SU-DHL-6 (cell line): ENCODE results near the gene SLC5A8.

ENCODE experiments used
- H2AFZ ChIP-seq: fragments of 200-600 bp; sonication (generic); 2 replicates; pipeline ENCODE4 v1.6.1; 2014; ENCODE audit warnings: low read depth, mild to moderate bottlenecking, moderate library complexity, mixed read lengths, antibody characterized with exemption, low read length; ENCODE audit not compliant: severe bottlenecking
- H3F3A ChIP-seq: fragments of 200-600 bp; shearing (Covaris generic); 2 replicates; pipeline ENCODE4 v1.6.0; 2016; ENCODE audit warnings: antibody characterized with exemption, mild to moderate bottlenecking; ENCODE audit not compliant: insufficient read depth
- H3K27ac ChIP-seq: fragments of 200-600 bp; sonication (generic); 2 replicates; pipeline ENCODE4 v1.5.1; 2016; ENCODE audit warnings: low read depth, mild to moderate bottlenecking, low read length, moderate library complexity, mixed read lengths
- H3K27me3 ChIP-seq: fragments of 200-600 bp; sonication (generic), shearing (Covaris generic); 2 replicates; pipeline ENCODE4 v1.6.0; 2014; ENCODE audit warnings: mild to moderate bottlenecking, low read length
- H3K36me3 ChIP-seq: fragments of 200-600 bp; sonication (generic); 2 replicates; pipeline ENCODE4 v1.6.1; 2014; ENCODE audit warnings: mild to moderate bottlenecking, low read length, mixed read lengths
- H3K4me2 ChIP-seq: fragments of 300-600, 200-600 bp; shearing (Covaris generic), sonication (generic); 2 replicates; pipeline ENCODE4 v1.6.0; 2014; ENCODE audit warnings: low read length, low read depth, mild to moderate bottlenecking; ENCODE audit not compliant: poor library complexity, severe bottlenecking
- H3K4me3 ChIP-seq: fragments of 200-600 bp; sonication (generic); 2 replicates; pipeline ENCODE4 v1.5.1; 2014; ENCODE audit warnings: antibody characterized with exemption, low read length, mild to moderate bottlenecking, mixed read lengths; ENCODE audit not compliant: insufficient read depth, poor library complexity, severe bottlenecking
- H3K79me2 ChIP-seq: fragments of 200-600 bp; sonication (generic); 2 replicates; pipeline ENCODE4 v1.6.1; 2014; ENCODE audit warnings: mild to moderate bottlenecking, low read length, moderate library complexity; ENCODE audit not compliant: insufficient read depth
- H3K9ac ChIP-seq: fragments of 200-600 bp; sonication (generic); 2 replicates; pipeline ENCODE4 v1.7.0; 2014; ENCODE audit warnings: mild to moderate bottlenecking, low read length
- H3K9me2 ChIP-seq: fragments of 200-600 bp; sonication (generic); replicated peaks from 2 replicates; pipeline ENCODE4 v1.6.1; 2014; ENCODE audit warnings: low read length; ENCODE audit not compliant: insufficient read depth
- H3K9me3 ChIP-seq: fragments of 200-600 bp; sonication (generic); 2 replicates; pipeline ENCODE4 v1.6.1; 2014; ENCODE audit warnings: low read length, mixed read lengths; ENCODE audit not compliant: insufficient read depth
- H4K20me1 ChIP-seq: fragments of 200-600 bp; sonication (generic); 2 replicates; pipeline ENCODE4 v1.6.1; 2014; ENCODE audit warnings: low read depth, mild to moderate bottlenecking, antibody characterized with exemption, low read length, moderate library complexity, mixed read lengths
- CTCF ChIP-seq: fragments of 200-600 bp; sonication (generic); IDR thresholded peaks from one replicate; pipeline ENCODE4 v1.5.1; 2017; ENCODE audit warnings: antibody characterized with exemption, mild to moderate bottlenecking, low read length, moderate library complexity; ENCODE audit not compliant: insufficient read depth, poor library complexity, severe bottlenecking
- EZH2phosphoT487 ChIP-seq: fragments of 200-600 bp; sonication (generic), shearing (Covaris generic); conservative IDR thresholded peaks from 2 replicates; pipeline ENCODE4 v1.6.1; 2018; ENCODE audit warnings: mild to moderate bottlenecking, antibody characterized with exemption, low read length, moderate library complexity, mixed read lengths

SLC5A8 gene

DNA sequence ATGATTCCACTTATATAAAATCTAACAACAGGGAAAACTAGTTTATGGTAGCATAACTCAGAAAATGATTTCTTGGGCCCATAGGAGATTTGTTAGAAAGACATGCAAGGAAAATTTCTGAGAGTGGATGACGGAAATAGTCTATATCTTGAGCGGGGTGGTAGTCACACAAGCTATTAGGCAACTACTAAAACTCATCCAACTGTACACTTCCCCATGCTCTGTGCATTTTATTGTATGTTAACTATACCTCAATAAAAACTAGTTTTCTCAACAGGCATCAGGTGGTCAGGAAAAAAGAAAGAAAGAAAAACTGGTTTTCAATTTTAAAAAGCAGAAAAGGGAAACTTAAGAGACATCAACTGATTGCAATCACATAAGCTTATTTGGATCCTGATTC lies 9.9 kb downstream of the SLC5A8 start:
- no peak overlapping the region for H2AFZ ChIP-seq
- H3K27me3 ChIP-seq = no peaks in the 10 kb centered on the region
- TF ChIP-seq CTCF (no peak), EZH2phosphoT487 (no peak)
- no peaks in the 10 kb centered on the region for H3K79me2 ChIP-seq
- H3K4me3 ChIP-seq = no peak overlapping the region
- no peak overlapping the region for H3K4me2 ChIP-seq
- no peaks in the 10 kb centered on the region for H3K9me3 ChIP-seq
- no peaks in the 10 kb centered on the region; the same call in 1 of the 2 replicates for H4K20me1 ChIP-seq
- no peaks in the 10 kb centered on the region for H3K9me2 ChIP-seq
- H3K27ac ChIP-seq = no peak overlapping the region
- H3F3A ChIP-seq = no peaks in the 10 kb centered on the region
- H3K9ac ChIP-seq = no peak overlapping the region
- no peaks in the 10 kb centered on the region for H3K36me3 ChIP-seq

DNA sequence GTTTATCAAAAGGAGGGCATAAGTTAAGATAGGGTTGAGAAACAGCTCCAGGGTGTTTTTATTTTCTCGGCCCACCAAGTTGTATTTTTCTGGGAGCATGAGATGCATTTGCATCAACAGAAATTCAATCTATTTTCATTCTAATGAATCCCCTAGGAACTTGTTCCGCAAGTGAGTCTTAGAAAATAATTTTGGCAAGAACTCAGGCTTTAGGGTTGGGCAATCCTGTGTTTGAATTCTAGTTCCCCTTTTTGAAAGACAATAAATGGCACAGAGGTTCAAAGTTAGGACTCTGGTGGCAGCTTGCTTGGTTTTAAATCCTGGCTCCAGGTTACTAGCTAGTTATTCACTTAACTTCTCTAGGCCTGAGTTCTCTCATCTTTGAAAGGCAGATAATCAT lies 23.7 kb downstream of the SLC5A8 start:
- no peak overlapping the region for H3K4me2 ChIP-seq
- H3K9me2 ChIP-seq = no peaks in the 10 kb centered on the region
- no peaks in the 10 kb centered on the region for H3K36me3 ChIP-seq
- H3F3A ChIP-seq = no peaks in the 10 kb centered on the region
- H3K79me2 ChIP-seq = no peaks in the 10 kb centered on the region
- H3K27ac ChIP-seq = no peak overlapping the region
- H3K9ac ChIP-seq = no peak overlapping the region
- H2AFZ ChIP-seq = no peak overlapping the region
- no peak overlapping the region for H3K4me3 ChIP-seq
- TF ChIP-seq EZH2phosphoT487 (no peak), CTCF (no peak)
- no peaks in the 10 kb centered on the region for H4K20me1 ChIP-seq
- H3K27me3 ChIP-seq = 0 out of 2 replicates have a peak, but pooled peaks cover 1% of the 10 kb centered on the region
- H3K9me3 ChIP-seq = no peaks in the 10 kb centered on the region

DNA sequence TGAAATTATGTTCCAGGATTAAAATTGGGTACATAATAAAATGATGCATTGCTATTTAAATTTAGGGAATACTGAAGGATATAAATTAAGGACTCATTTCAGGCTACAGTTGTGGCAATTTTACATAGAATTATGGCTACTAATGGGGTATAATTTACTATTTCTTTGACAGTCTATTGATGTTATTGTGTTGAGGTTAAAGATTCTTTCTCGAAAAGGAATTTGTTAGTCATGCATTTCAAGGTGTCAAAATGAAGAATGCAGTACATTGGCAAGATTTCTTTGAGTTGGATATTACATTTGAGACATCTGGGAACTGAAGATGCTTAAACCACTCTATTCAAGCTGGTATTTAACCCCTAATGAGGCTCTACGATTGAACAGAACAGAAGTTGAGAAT lies 28.3 kb downstream of the SLC5A8 start:
- Histone ChIP-seq H4K20me1 (no peaks in the 10 kb centered on the region), H3K79me2 (no peaks in the 10 kb centered on the region), H3K4me2 (no peak overlapping the region), H3K9me3 (no peaks in the 10 kb centered on the region), H3K27me3 (0 out of 2 replicates have a peak, but pooled peaks cover 3% of the 10 kb centered on the region), H2AFZ (no peak overlapping the region), H3K36me3 (no peaks in the 10 kb centered on the region), H3K4me3 (no peak overlapping the region), H3K9me2 (no peaks in the 10 kb centered on the region), H3K27ac (no peak overlapping the region), H3F3A (no peaks in the 10 kb centered on the region), H3K9ac (no peak overlapping the region)
- TF ChIP-seq EZH2phosphoT487 (no peak), CTCF (no peak)

GRCh38 chr12:101174541-101174940 lies 35.5 kb downstream of the SLC5A8 start:
- no peaks in the 10 kb centered on the region for H3K79me2 ChIP-seq
- no peaks in the 10 kb centered on the region for H3K9me3 ChIP-seq
- TF ChIP-seq CTCF = no peak

More at GRCh38 chr12:101174541-101174940, 35.5 kb downstream of the SLC5A8 start:
- no peaks in the 10 kb centered on the region for H3K36me3 ChIP-seq
- no peak overlapping the region for H3K9ac ChIP-seq
- H3K4me2 ChIP-seq = no peak overlapping the region
- no peaks in the 10 kb centered on the region for H4K20me1 ChIP-seq
- H3K27me3 ChIP-seq = no peaks in the 10 kb centered on the region
- H3F3A ChIP-seq = no peaks in the 10 kb centered on the region
- H2AFZ ChIP-seq = no peak overlapping the region
- H3K4me3 ChIP-seq = no peak overlapping the region
- no peaks in the 10 kb centered on the region for H3K9me2 ChIP-seq
- H3K27ac ChIP-seq = no peak overlapping the region
